ENCODE results near the gene GPR160. TPM values are rescaled to one million over a fixed set of nuclear protein-coding genes. Genes with fewer than 3 reads are reported as not detected.

GPR160 gene
- total and polyA plus RNA-seq, 2 of the 13 experiments (the other 11 are each of a cell fraction or from before 2014, with no cell fraction given): 12.1 to 23.2 TPM

- intact Hi-C loops (cut with micrococcal nuclease; ENCODE audit: unreplicated experiment) (no loop called here), in situ Hi-C loops (cut with HindIII; ENCODE audit: extremely low pct_ligation_motif_present, low pct_unique_long_range_greater_than_20kb) (no loop called here)
- Histone ChIP-seq H4K20me1 (ENCODE audit: insufficient read depth, low read length) (no peaks in the 10 kb centered on the region), H3K9ac (ENCODE audit: insufficient read depth, low read depth, low read length) (no peak overlapping the region), H3K4me2 (ENCODE audit: low read depth, low read length) (no peak overlapping the region), H3K36me3 (replicated peaks in 1 of 2; ENCODE audit: control insufficient read depth in 1 of 2, insufficient read depth in 2 of 2, low read length in 2 of 2) (peaks cover 0 to 24% of the 10 kb centered on the region in 2 experiments; a peak in 4 of 5 replicates), H3K4me3 (replicated peaks in 1 of 3; ENCODE audit: insufficient read depth in 1 of 3, low read depth in 2 of 3, low read length in 3 of 3) (no peak overlapping the region), H2AFZ (ENCODE audit: low read length) (no peak overlapping the region), H3K27me3 (ENCODE audit: control insufficient read depth in 1 of 2, insufficient read depth in 2 of 2, low read length in 2 of 2) (no peaks in the 10 kb centered on the region), H3K9me3 (ENCODE audit: low read length) (no peaks in the 10 kb centered on the region), H3K79me2 (ENCODE audit: insufficient read depth, low read length) (no peaks in the 10 kb centered on the region), H3K4me1 (ENCODE audit: insufficient read depth, low read length) (no peaks in the 10 kb centered on the region), H3K27ac (ENCODE audit: extremely low read length, insufficient read depth, low read length) (no peak overlapping the region)
- no peak for DNase-seq (ENCODE audit: low spot score)
- CTCF ChIA-PET (ENCODE audit: low intra/inter-chr PET ratio, low total read pairs): no interaction called here
- TF ChIP-seq SPEN (CRISPR knock-in tag; IDR thresholded peaks at IDR 0.05; ENCODE audit: low read depth) (no peak), GATAD1 (CRISPR knock-in tag; IDR thresholded peaks at IDR 0.05) (no peak), AGO2 (optimal IDR thresholded peaks at IDR 0.05; ENCODE audit: low read depth, low read length) (no peak), MAFF (IDR thresholded peaks at IDR 0.05; ENCODE audit: low read depth, low read length) (peak; percentile 84), MAFK (conservative IDR thresholded peaks at IDR 0.05 in 1 of 2, IDR thresholded peaks at IDR 0.05 in 1 of 2; ENCODE audit: low read length in 2 of 2) (peak; percentile 73 to 86), ZFYVE20 (CRISPR knock-in tag; IDR thresholded peaks at IDR 0.05; ENCODE audit: borderline replicate concordance, low read depth) (no peak)
- no TSS peak for BruUV-seq (replicated peaks)
- 93% methylated on average over 3 of the region's 3 CpGs for WGBS (ENCODE audit: low lambda C conversion rate)
- POLR2A ChIA-PET: no interaction called here
- no peak for ATAC-seq
- no peak for FAIRE-seq
These were observed 71.2 kb downstream of the GPR160 start for GRCh38 chr3:170108955-170109354.

GRCh38 chr3:170109579-170110293 is 71.9 kb downstream of the GPR160 start:
- no peak for ATAC-seq
- no peak overlapping the region for H3K4me3 ChIP-seq (replicated peaks in 1 of 3; ENCODE audit: insufficient read depth in 1 of 3, low read depth in 2 of 3, low read length in 3 of 3)
- FAIRE-seq: no peak
- no TSS peak for BruUV-seq (replicated peaks)
- peaks cover 0 to 28% of the 10 kb centered on the region in 2 experiments; a peak in 4 of 5 replicates for H3K36me3 ChIP-seq (replicated peaks in 1 of 2; ENCODE audit: control insufficient read depth in 1 of 2, insufficient read depth in 2 of 2, low read length in 2 of 2)
- in situ Hi-C loops (cut with HindIII; ENCODE audit: extremely low pct_ligation_motif_present, low pct_unique_long_range_greater_than_20kb): no loop called here
- DNase-seq (ENCODE audit: low spot score): no peak
- intact Hi-C loops (cut with micrococcal nuclease; ENCODE audit: unreplicated experiment): no loop called here
- no peaks in the 10 kb centered on the region for H3K9me3 ChIP-seq (ENCODE audit: low read length)
- POLR2A ChIA-PET: no interaction called here
- no peaks in the 10 kb centered on the region for H3K79me2 ChIP-seq (ENCODE audit: insufficient read depth, low read length)
- H3K4me1 ChIP-seq (ENCODE audit: insufficient read depth, low read length): no peaks in the 10 kb centered on the region
- no peak overlapping the region for H3K27ac ChIP-seq (ENCODE audit: extremely low read length, insufficient read depth, low read length)
- H2AFZ ChIP-seq (ENCODE audit: low read length): no peak overlapping the region
- H3K9ac ChIP-seq (ENCODE audit: insufficient read depth, low read depth, low read length): no peak overlapping the region
- no peaks in the 10 kb centered on the region for H4K20me1 ChIP-seq (ENCODE audit: insufficient read depth, low read length)
- H3K27me3 ChIP-seq (ENCODE audit: control insufficient read depth in 1 of 2, insufficient read depth in 2 of 2, low read length in 2 of 2): no peaks in the 10 kb centered on the region
- CTCF ChIA-PET (ENCODE audit: low intra/inter-chr PET ratio, low total read pairs): no interaction called here
- WGBS (ENCODE audit: low lambda C conversion rate): 96% methylated on average over 2 of the region's 2 CpGs
- H3K4me2 ChIP-seq (ENCODE audit: low read depth, low read length): no peak overlapping the region
- TF ChIP-seq ZNF354B (CRISPR knock-in tag; IDR thresholded peaks at IDR 0.05) (no peak), EP300 (IDR thresholded peaks at IDR 0.05; ENCODE audit: low read depth in 2 of 2, low read length in 2 of 2) (no peak), EP300 (CRISPR knock-in tag; IDR thresholded peaks at IDR 0.05; ENCODE audit: borderline replicate concordance) (no peak), TOPORS (CRISPR knock-in tag; IDR thresholded peaks at IDR 0.05) (no peak), ZNF160 (CRISPR knock-in tag; IDR thresholded peaks at IDR 0.05) (no peak), TBL1XR1 (IDR thresholded peaks at IDR 0.05; ENCODE audit: borderline replicate concordance, low read length, partially characterized antibody) (no peak), FOXK1 (CRISPR knock-in tag; IDR thresholded peaks at IDR 0.05; ENCODE audit: borderline replicate concordance, low read depth) (no peak), ZBTB8A (CRISPR knock-in tag; IDR thresholded peaks at IDR 0.05; ENCODE audit: borderline replicate concordance, low read depth) (no peak), HES4 (CRISPR knock-in tag; IDR thresholded peaks at IDR 0.05; ENCODE audit: borderline replicate concordance) (no peak), ZNF430 (CRISPR knock-in tag; IDR thresholded peaks at IDR 0.05) (no peak), XRCC5 (optimal IDR thresholded peaks at IDR 0.05; ENCODE audit: low read length) (no peak), ATF4 (CRISPR knock-in tag; IDR thresholded peaks at IDR 0.05) (no peak), DPF2 (CRISPR knock-in tag; IDR thresholded peaks at IDR 0.05; ENCODE audit: borderline replicate concordance, low read depth) (no peak)
